Measurements from ENCODE around the gene PRH1. TPM values are rescaled to one million over a fixed set of nuclear protein-coding genes. Genes with fewer than 3 reads are reported as not detected.

Gene PRH1
- 10 to 100 TPM; 14.0 to 25.5 TPM for total RNA-seq

DNA sequence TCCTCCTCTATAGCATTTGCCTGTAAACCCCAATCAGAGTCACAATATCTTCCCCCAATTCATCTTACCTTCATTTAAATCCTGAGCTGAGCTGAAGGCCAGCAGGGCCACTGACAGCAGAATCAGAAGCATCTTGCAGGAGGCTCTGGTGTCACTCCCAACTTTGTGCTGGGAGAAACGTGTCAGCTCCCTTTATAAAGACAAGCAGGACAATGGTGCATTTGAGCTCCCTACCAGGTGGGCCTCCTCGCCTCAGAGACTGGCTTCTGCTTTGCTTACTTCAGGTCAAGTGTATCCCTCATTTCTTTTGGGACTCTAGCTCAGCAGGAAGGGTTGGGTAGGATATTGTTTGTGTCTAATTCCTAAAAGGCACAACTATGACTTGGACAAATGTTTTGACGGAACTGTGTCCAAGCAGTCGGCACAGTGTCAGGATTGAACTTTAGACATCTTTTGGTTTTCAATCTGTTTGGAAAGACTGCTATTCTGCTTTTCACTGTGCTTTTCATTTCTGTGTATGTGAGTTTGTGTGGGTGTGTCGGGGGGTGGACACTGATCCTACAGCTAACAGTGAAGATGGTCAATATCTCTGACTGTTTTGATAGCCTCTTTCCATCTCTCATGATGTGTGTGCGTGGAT, at the start of gene PRH1:
Gene PRH1 (minus strand): TSS at position 170 of the 640 bp plus-strand sequence. CDS start 38 bp downstream, at position 132.

DNA sequence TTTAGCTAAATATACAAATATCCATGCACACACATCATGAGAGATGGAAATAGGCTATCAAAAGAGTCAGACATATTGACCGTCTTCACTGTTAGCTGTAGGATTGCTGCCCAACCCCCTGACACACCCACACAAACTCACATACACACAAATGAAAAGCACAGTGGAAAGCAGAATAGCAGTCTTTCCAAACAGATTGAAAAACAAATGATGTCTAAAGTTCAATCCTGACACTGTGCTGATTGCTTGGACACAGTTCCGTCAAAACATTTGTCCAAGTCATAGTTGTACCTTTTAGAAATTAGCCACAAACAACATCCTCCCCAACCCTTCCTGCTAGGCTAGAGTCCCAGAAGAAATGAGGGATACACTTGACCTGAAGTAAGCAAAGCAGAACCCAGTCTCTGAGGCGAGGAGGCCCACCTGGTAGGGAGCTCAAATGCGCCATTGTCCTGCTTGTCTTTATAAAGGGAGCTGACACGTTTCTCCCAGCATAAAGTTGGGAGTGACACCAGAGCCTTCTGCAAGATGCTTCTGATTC, 44.8 kb upstream of the PRH1 start, which contains the start of gene PRH2:
Gene PRH2 (plus strand): TSS at position 491 of the 541 bp plus-strand sequence. CDS start 38 bp downstream, at position 529.

DNA sequence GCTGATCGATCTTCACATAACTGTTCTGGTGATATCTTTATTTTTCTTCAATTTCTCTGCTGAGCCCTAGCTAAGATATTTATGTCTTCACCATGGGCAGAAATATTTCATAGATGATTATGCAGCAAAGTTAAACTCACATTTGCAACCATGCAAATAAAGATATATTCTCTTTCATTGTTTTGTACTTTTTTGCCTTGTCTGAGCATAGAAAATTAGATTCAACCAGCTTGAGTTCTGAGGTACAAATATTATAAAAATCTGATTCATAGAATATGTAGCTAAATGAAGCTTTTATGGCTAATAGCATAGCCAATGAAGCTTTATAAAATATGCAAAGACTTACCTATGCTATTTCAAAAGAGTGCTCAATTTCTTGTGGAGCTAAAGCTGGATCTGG, 25.4 kb upstream of the PRH1 start, which contains the start of gene TAS2R13:
Gene TAS2R13 (minus strand): TSS at position 101 of the 400 bp plus-strand sequence. CDS start 264 bp downstream, outside the sequence.

DNA sequence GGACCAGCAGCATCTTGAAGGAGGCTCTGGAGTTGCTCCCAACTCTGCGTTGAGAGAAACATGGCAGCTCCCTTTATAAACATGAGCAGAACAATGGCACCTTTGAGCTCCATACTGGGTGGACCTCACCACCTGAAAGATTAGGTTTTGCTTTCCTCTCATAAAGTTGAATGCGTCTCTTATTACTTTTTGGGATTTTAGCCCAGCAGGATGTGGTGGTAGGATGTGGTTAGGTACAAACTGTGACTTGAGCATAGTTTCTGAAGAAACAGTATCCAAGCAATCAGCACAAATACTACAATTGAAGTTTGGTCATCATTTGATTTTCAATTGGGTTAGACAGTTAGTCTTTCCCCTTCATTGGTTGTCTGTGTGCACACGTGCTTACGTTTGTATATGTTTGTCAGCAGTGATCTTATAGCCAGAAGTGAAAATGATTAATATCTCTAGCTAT, 34.6 kb downstream of the PRH1 start, which contains the start of gene PRR4:
Gene PRR4 (minus strand): TSS at position 51 of the 454 bp plus-strand sequence. CDS start 38 bp downstream, at position 13.

Small RNAs within 50 kb of the gene (small RNA-seq; reads per million reads assigned to genes)
- 0 to 0.76 reads per million in 2 donors for gene PRR4

Other genes starting within 250 kb of the PRH1 start
- gene STYK1, start 210.2 kb downstream of the PRH1 start, total RNA-seq, result under 1 TPM in 1 of 2 donors, not detected in 1; 0.33 TPM
- gene YBX3, start 160.9 kb downstream of the PRH1 start, total RNA-seq, result 100 to 1,000 TPM in 1 of 2 donors, 10 to 100 TPM in 1; 88.1 to 120 TPM
- not detected for gene TAS2R7, start 81.6 kb downstream of the PRH1 start, total RNA-seq
- gene TAS2R8, start 77.0 kb downstream of the PRH1 start, total RNA-seq, result under 1 TPM; under 0.01 to 0.34 TPM
- under 1 TPM; 0.34 to 0.67 TPM for gene TAS2R9, start 74.1 kb downstream of the PRH1 start, total RNA-seq
- 1 to 10 TPM in 1 of 2 donors, under 1 TPM in 1; 1.00 to 1.0 TPM for gene TAS2R10, start 57.9 kb downstream of the PRH1 start, total RNA-seq
- 1 to 10 TPM; 1.4 to 2.7 TPM for gene PRR4, start 34.8 kb downstream of the PRH1 start, total RNA-seq
- gene TAS2R13, start 25.3 kb upstream of the PRH1 start, total RNA-seq, result 1 to 10 TPM; 1.7 to 3.0 TPM
- not detected for gene PRH2, start 45.0 kb upstream of the PRH1 start, total RNA-seq
- gene TAS2R14, start 55.0 kb upstream of the PRH1 start, total RNA-seq, result 1 to 10 TPM; 2.4 to 4.7 TPM
- gene TAS2R50, start 102.7 kb upstream of the PRH1 start, total RNA-seq, result 1 to 10 TPM; 2.4 to 6.3 TPM
- 1 to 10 TPM; 2.1 to 4.3 TPM for gene TAS2R20, start 114.0 kb upstream of the PRH1 start, total RNA-seq
- gene TAS2R19, start 138.4 kb upstream of the PRH1 start, total RNA-seq, result 1 to 10 TPM; 2.4 to 5.0 TPM
- gene TAS2R31, start 147.2 kb upstream of the PRH1 start, total RNA-seq, result 1 to 10 TPM; 3.3 to 4.1 TPM
- 1 to 10 TPM; 1.7 to 4.0 TPM for gene TAS2R46, start 178.0 kb upstream of the PRH1 start, total RNA-seq
- 1 to 10 TPM; 3.1 to 4.0 TPM for gene TAS2R43, start 208.1 kb upstream of the PRH1 start, total RNA-seq